PFSK-1 (cell line): ENCODE measurements around the gene DNAH6.

ENCODE experiments used
- POLR2AphosphoS5 ChIP-seq: IDR thresholded peaks from 2 replicates; pipeline ENCODE4 v1.6.1; 2012; ENCODE audit warnings: low read depth, mild to moderate bottlenecking, control low read depth, low read length, moderate library complexity
- REST ChIP-seq, 2 experiments: IDR thresholded peaks; 2 replicates each; pipeline versions ENCODE4 v1.6.1 to v1.8.0; 2011 to 2012; ENCODE audit warnings: low read depth in 2 of 2, low read length in 2 of 2, control low read depth in 1 of 2, inconsistent platforms in 1 of 2, mild to moderate bottlenecking in 1 of 2, moderate library complexity in 1 of 2; ENCODE audit not compliant: insufficient read depth in 1 of 2
- SIN3A ChIP-seq: IDR thresholded peaks from 2 replicates; pipeline ENCODE4 v1.6.1; 2012; ENCODE audit warnings: mild to moderate bottlenecking, low read length, moderate library complexity, borderline replicate concordance; ENCODE audit not compliant: insufficient read depth
- TAF1 ChIP-seq: IDR thresholded peaks from 2 replicates; pipeline ENCODE4 v1.6.1; 2012; ENCODE audit warnings: low read length, control low read depth, borderline replicate concordance; ENCODE audit not compliant: insufficient read depth

- TF ChIP-seq REST (IDR thresholded peaks at IDR 0.05; ENCODE audit: insufficient read depth in 1 of 2, low read depth in 2 of 2, low read length in 2 of 2) (no peak), SIN3A (no peak), POLR2AphosphoS5 (no peak), TAF1 (no peak)
These were observed 103.6 kb downstream of the DNAH6 start for GRCh38 chr2:84619794-84620371.
